ENCODE results near the gene BEAN1. TPM values are rescaled to one million over a fixed set of nuclear protein-coding genes. Genes with fewer than 3 reads are reported as not detected.

BEAN1 gene
- total RNA-seq, 6 experiments from 2014 or later = not detected

- Mint-ChIP-seq H3K4me3 (peak overlapping the region; percentile 47), H3K27ac (peak overlapping the region; percentile 99), H3K4me1 (ENCODE audit: low read depth) (peaks cover 64% of the 10 kb centered on the region), H3K9me3 (no peaks in the 10 kb centered on the region), H3K36me3 (ENCODE audit: low read depth) (peaks cover 22% of the 10 kb centered on the region), H3K27me3 (ENCODE audit: insufficient read depth) (no peaks in the 10 kb centered on the region; the same call in 1 of the 2 replicates)
- TF ChIP-seq CTCF (IDR thresholded peaks at IDR 0.05) = peak; percentile 84
- DNase-seq = peak; percentile 76
Measured at GRCh38 chr16:66515596-66516508, 88.8 kb downstream of the BEAN1 start.

- TF ChIP-seq CTCF (IDR thresholded peaks at IDR 0.05) = no peak
- Mint-ChIP-seq H3K4me3 (peak overlapping the region; percentile 47), H3K27ac (peak overlapping the region; percentile 99), H3K36me3 (ENCODE audit: low read depth) (peaks cover 22% of the 10 kb centered on the region), H3K9me3 (no peaks in the 10 kb centered on the region), H3K4me1 (ENCODE audit: low read depth) (peaks cover 64% of the 10 kb centered on the region), H3K27me3 (ENCODE audit: insufficient read depth) (no peaks in the 10 kb centered on the region; the same call in 1 of the 2 replicates)
- DNase-seq = no peak
Measured at GRCh38 chr16:66516509-66516807, 89.4 kb downstream of the BEAN1 start.

- peak overlapping the region; percentile 72 for H3K4me3 Mint-ChIP-seq
- peaks cover 22% of the 10 kb centered on the region for H3K36me3 Mint-ChIP-seq (ENCODE audit: low read depth)
- H3K9me3 Mint-ChIP-seq = no peaks in the 10 kb centered on the region
- H3K27ac Mint-ChIP-seq = peak overlapping the region; percentile 99
- no peaks in the 10 kb centered on the region; the same call in 1 of the 2 replicates for H3K27me3 Mint-ChIP-seq (ENCODE audit: insufficient read depth)
- no peak for TF ChIP-seq CTCF (IDR thresholded peaks at IDR 0.05)
- peaks cover 64% of the 10 kb centered on the region for H3K4me1 Mint-ChIP-seq (ENCODE audit: low read depth)
- peak; percentile 98 for DNase-seq
Measured at GRCh38 chr16:66516808-66517585, 89.9 kb downstream of the BEAN1 start.

GRCh38 chr16:66517586-66518263 lies 90.6 kb downstream of the BEAN1 start:
- Mint-ChIP-seq H3K9me3 (no peaks in the 10 kb centered on the region), H3K27ac (peak overlapping the region; percentile 99), H3K4me1 (ENCODE audit: low read depth) (peaks cover 63% of the 10 kb centered on the region), H3K4me3 (peak overlapping the region; percentile 72; the same call in 1 of the 2 replicates), H3K36me3 (ENCODE audit: low read depth) (peaks cover 21% of the 10 kb centered on the region), H3K27me3 (ENCODE audit: insufficient read depth) (no peaks in the 10 kb centered on the region; the same call in 1 of the 2 replicates)
- no peak for DNase-seq
- no peak for TF ChIP-seq CTCF (IDR thresholded peaks at IDR 0.05)
